GM18508 (cell line): Measurements from ENCODE around the gene DRAXIN.

ENCODE experiments used
- ATAC-seq: cut with Tn5 transposase; IDR thresholded peaks from one replicate; pipeline ENCODE4 v1.9.1; 2021; ENCODE audit warnings: moderate number of reproducible peaks; ENCODE audit not compliant: insufficient read depth, unreplicated experiment

DRAXIN gene

DNA sequence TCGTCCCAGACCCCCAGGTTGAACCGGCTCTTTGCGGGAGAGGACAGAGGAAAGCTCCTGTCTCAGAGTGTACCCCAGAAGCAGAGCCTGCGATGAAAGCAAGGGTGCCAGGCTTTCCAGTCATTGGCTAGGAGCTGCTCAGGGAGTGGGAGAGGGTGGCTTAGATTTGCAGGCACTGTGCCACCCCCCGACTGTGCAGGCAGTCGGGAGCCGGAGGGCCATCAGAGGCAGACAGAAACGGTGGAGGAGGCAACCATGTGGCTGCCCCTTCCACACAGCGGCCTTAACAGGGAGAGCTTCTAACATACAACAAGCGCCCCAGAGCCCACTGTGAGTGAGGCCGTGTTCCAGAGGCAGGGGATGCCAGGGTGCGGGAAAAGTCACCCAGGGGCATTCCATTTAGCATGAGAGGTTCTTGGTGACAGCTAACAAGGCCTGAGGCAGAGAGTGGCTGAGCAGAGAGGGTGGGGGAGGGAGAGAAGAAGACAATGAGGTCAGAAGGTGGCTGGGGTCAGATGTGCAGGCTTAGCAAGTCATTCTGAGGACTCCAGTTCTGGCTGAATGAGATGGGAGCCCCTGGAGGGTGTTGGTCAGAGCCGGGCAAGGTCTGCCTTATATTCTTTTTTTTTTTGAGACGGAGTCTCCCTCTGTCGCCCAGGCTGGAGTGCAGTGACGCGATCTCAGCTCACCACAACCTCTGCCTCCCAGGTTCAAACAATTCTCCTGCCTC lies 61.0 kb downstream of the DRAXIN start:
- ATAC-seq, result no peak

DNA sequence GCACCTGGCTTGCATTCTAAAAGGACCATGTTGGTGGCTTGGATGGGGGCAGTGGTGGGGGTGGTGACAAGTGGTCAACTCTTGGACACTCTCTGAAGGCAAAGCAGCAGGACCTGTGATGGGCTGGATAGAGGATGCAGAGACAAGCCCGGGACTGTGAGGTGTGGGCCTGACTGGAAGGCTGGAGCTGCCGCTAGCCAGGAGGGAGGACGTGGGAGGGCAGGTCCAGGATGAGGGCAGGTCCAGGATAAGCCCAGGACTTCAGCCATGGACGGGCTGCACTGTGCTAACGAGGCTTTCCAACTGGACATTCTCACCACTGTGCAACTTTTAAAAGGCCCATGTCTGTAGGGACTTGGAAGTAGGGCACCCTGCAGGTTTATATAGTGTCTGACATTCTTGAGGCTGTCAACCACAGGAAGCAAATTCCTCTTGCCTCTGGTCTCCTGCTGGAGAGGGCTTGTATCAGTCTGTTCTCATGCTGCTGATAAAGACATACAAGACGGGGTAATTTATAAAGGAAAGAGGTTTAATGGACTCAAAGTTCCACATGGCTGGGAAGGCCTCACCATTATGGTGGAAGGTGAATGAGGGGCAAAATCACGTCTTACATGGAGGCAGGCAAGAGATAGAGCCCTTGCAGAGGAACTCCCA lies 62.2 kb downstream of the DRAXIN start:
- no peak for ATAC-seq

DNA sequence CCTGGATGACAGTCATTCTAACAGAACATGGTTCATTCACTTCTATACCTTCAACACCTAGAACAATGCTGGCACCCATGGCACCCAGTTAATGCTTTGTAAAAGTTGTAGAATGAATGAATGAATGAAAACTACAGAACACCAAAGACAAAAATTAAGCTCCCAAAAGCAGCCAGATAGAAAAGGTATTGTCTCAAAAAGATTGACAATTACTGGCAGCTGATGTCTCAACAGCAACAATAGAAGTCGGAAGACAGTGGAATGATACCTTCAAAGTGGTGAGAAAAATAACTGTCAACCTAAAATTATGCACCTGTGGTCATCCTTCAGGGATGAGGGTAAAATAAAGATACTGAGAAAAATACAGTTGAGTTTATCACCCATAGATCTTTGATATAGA lies 65.5 kb downstream of the DRAXIN start:
- ATAC-seq, result no peak

DNA sequence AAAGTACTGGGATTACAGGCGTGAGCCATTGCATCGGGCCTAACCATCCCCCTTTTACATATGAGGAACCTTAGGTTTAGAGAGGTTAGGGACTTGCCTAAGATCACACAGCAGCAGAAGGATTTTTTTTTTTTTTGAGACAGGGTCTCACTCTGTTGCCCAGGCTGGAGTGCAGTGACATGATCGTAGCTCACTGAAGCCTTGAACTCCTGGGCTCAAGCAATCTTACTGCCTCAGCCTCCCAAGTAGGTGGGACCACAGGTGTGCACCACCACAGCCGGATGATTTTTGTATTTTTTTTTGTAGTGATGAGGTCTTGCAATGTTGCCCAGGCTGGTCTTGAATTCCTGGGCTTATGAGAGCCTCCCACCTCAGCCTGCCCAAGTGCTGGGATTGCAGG lies 68.3 kb downstream of the DRAXIN start:
- no peak for ATAC-seq

DNA sequence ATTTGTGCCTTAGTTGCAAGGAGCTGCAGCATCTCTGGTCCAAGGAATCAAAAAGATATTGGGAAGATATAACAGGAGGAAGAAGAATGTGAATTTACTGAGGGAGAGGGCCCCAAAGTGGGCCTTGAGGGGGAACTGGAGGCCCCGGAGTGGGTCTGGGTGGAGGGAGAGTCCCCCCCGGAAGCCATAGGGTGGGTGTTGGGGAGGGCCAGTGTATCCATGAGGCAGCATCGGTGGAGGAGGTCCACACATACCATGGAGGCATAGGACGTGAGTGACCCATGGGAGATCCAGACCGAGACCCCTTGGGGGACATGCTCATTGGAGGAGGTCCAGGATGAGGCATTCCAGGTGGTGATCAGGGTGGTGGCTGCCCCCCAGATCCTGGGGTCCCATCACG lies 69.8 kb downstream of the DRAXIN start:
- no peak for ATAC-seq

DNA sequence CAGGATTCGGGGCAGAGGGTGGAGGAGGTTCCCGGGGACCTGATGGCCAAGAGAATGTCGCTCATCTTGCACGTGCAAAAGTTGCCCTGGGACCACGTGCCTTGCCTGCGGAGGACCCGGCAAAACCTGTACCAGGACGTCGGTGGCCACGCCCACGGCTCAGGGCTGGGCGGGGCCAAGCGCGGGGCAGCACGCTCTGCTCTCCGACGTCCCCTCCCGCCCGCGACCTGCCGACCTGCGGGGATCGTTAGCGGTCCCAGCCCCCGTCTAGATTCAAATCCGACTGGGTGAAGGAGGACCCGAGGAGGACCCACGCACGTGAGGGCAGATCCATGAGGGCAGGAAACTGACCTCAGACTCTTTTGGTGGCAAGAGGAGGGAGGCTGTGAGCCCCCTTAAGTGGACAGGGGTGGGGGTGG lies 70.5 kb downstream of the DRAXIN start, which contains the start of gene C1orf167:
C1orf167 (plus strand) TSS at position 206 of the 419 bp plus-strand sequence. CDS start 2,208 bp downstream, outside the sequence.
- ATAC-seq, result no peak

DNA sequence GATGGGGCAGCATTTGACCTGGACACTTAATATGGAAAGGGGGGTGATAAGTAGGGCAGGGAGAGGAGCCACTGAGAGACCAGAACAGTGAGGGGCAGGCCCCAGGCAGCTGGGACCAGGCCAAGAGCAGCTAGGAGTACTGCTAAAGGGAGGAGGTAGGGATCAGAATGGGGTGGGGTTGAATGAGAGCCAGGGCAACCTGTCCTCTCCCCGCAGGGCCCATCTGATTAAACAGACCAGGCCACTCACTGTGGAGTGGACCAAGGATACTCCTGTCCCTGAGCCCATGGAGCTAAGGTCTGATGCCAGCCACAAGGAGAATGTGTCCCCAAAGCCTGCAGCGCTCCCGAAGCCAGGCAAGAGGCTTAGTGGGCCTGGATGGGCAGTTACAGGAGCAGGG lies 72.6 kb downstream of the DRAXIN start:
- ATAC-seq, result no peak

DNA sequence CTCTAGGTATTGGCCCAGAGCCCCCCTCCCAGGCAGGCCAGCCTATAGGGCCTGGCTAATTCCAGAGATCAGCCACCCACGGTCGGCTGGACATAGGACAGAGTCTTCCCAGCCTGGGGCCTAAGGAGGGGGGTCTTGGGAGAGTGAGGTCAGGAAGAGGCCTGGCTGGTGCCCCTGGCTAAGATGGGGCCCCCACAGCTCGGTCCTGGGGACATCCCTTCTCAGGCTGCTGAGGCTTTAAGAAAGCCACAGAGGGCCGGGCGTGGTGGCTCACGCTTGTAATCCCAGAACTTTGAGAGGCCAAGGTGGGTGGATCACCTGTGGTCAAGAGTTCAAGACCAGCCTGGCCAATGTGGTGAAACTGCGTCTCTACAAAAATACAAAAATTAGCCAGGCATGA lies 73.0 kb downstream of the DRAXIN start:
- no peak for ATAC-seq

DNA sequence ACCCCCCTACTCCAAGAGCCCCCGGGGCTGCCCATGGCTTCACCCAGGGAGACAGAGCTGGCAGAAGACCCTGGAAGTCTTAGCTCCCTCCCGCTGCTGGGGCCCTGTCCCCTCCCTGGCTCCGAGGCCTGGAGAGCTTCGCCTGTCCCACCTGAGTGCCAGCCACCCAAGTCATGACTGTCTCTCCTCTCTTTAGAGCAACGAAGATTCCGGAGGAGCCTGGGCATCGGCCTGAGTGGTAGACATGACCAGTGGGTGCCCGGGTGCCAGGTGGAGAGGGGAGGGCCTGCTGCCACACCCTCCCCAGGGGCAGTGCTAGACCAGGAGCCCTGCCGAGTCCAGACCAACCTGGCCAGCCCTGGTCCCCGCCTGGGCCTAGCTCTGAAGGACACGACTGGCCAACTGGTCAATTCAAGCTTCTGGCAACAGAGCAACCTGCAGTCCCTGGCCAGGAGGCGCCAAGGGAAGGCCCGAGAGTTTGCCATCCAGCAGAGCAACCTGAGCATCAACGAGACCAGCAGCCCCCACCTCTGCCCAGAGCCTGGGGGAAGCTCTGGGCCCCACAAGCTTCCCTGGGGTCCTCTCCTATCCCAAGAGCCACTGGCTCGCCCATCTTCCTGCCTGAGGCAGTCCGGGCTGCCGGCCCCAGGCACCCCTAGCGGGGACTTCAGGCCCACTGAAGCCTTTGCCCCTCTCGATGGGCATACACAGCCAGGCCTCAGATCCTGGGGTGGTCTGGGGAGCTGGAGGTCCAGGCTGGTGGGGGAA lies 74.3 kb downstream of the DRAXIN start:
- no peak for ATAC-seq

DNA sequence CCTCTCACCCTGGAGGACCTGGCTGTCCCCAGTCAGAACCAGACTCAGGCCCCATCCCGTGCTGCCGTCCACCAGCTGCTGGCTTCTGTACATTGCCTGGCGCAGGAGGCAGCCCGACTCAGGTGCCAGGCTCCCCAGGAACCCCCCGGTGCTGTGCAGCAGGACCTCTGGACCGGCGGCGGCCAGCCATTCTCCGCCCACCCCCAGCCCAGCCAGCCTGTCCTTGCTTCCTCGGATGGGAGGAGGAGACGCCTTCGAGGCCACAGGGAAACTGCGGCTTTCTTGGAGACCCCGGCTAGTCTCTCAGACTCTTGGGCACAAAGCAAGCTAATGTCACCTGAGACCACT lies 74.9 kb downstream of the DRAXIN start:
- ATAC-seq, result no peak

DNA sequence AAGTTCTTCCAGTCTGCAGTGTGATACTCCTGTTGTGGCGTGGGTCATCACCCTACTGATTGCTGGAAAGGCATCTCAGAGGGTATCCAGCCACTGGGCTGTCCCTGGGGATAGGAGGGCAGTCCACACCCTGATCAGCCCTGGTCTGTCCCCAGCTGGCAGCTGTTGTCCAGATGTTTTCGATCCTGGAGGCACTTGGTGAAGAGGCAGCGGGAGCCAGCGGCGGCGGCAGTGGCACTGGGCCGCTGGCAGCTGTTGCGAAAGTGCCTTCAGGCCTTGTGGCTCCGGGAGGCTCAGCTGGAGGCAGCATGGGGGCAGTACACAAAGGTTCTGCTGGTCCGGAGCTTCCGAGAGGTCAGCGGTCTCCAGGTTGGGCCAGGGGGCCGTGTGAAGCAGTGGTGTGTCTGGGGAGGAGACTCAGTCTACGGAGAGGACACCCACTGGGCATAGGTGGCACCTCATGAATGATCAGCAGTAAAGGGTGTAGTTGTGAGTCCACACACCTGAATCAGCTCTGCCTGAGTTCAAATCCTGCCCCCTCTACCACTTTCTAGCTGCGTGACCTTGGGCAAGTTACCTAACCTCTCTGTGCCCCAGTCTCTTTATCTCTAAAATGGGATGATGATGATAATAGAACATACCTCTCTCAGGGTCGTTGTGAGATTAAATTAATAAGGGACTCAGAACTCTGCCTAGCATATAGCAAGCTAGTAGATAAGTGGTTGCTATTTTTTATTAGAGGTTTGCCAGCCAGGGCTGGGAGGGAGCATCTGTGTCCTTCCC lies 76.6 kb downstream of the DRAXIN start:
- no peak for ATAC-seq

DNA sequence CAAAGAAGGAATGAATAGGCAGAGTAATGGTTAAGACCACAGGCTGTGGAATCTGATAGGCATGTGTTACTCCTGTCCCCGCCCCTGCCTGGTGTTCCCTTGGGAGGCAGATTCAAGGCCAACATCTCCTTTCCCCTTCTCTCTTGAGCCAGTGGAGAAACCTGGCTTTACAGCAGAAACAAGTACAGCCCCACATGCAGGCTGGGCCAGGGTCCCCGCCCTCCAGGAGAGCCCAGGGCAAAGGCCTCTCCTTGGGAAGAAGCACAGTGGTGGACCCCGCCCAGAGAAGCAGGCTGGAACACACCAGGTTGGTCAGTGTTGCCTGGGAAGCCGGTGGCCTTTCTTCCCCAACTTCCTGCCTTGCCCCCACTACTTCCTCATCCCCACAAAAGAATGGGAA lies 77.3 kb downstream of the DRAXIN start:
- no peak for ATAC-seq

DNA sequence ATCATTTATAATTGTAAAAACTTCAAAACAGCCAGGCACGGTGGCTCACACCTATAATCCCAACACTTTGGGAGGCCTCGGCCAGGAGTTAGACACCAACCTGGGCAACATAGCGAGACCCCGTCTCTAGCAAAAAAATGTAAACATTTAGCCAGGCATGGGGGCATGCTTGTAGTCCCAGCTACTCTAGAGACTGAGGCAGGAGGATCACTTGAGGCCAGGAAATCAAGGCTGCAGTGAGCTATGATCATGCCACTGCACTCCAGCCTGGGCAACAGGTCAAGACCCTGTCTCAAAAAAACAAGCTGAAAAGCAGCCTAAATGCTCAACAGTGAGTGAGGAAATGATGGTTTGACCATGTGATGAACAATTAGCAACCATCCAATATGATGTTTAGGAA lies 77.8 kb downstream of the DRAXIN start:
- ATAC-seq, result no peak

DNA sequence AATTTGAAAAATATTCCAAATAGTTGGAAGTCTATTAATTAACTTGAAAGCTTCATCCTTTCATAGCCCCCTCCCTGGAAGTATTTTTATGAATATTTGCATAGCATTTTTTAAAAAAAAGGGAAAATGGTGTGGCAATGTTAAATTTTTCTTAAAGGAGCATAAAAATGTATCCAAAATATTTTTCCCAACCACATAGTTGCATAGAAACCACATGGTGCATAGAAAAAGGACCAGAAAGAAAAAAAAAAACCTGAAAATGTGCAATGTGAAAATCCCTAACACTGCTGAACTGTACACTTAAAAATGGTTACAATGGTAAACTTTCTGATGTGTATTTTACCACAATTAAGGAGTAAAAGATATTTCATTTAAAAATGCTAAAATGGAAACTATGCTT lies 78.5 kb downstream of the DRAXIN start:
- no peak for ATAC-seq

DNA sequence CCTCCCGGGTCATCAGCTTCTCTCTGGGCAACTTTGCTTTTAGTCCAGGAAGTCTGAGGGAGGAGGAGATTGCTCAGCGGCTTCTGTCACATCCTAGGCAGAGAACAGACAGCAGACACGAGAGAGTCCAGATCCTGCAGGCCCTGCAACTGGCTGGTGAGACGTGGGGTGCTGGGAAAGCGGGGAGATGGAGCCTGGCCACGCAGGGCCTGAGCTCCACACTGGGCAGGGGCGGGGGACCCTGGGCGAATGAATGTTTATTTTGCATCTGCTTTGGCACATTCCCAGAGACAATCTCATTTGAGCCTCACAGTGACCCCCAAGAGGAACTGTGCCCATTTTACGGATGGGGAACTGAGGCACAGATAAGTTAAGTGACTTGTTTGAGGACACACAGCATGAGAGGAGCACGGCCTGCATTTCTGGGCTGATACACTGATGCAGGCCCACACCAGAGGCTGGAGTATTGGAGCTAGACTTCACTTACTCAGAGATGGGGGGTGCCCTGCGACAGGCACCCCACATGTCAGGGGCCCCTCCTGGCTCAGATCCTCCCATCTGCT lies 80.1 kb downstream of the DRAXIN start:
- no peak for ATAC-seq

DNA sequence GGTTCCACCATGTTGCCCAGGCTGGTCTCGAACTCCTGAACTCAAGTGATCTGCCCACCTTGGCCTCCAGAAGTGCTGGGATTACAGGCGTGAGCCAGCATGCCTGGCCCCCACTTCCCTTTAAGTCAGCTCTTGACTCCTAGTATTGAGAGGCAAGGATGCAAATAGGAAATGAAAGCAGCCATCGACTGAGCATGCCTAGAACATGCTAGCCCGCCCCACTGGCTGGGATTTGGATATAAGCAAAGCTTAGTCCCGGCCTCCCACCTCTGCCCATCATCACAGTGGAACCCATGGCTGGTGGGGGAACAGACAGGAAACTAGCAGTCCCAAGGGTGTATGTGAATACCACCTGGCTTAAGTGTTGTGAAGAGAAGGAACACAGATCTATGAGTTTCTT lies 80.9 kb downstream of the DRAXIN start:
- no peak for ATAC-seq

DNA sequence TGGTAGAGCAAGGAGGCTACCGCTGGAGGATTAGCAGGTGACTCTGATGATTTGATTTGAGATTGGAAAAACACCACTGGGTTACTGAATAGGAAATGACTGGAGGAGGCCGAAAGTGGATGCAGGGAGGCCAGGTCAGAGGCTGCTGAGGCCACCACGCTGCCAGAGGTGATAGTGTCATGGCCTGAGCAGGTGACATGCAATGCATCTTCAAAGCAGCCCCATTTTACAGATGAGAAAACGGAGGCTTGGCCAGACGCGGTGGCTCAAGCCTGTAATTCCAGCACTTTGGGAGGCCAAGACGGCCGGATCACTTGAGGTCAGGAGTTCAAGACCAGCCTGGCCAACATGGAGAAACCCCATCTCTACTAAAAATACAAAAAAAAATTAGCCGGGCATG lies 83.2 kb downstream of the DRAXIN start:
- no peak for ATAC-seq
